ENCODE data around the gene ACSS3. TPM values are rescaled to one million over a fixed set of nuclear protein-coding genes. Genes with fewer than 3 reads are reported as not detected.

Gene ACSS3
- total RNA-seq, 2 donors from 2014 or later: 20.3 to 32.3 TPM

GRCh38 chr12:81296556-81297305 is 218.9 kb downstream of the ACSS3 start:
- Histone ChIP-seq H3K36me3 (no peaks in the 10 kb centered on the region), H3K27me3 (no peaks in the 10 kb centered on the region), H3K27ac (no peak overlapping the region), H3K9me3 (no peaks in the 10 kb centered on the region), H3K4me3 (no peak overlapping the region), H3K4me1 (no peaks in the 10 kb centered on the region)
- TF ChIP-seq CTCF (IDR thresholded peaks at IDR 0.05): no peak
- DNase-seq (ENCODE audit: low spot score): no peak

DNA sequence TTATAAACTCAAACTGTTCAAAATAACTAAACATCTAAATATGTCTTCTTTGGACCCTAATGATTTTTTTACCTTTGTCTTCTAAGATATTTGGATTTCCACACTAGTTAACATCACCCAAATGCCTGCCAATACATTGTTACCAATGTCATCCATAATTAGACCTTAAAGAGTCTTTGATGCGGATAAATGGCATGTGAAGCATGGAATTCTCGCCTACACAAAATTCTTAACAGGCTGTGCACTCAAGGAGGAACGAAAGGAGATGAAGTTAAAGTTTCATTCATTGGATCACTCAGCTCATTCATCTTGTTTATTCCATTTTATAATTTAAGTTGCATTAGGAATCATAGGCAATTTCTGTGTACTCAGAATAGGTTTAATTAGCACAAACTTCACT is 219.7 kb downstream of the ACSS3 start:
- no peak for TF ChIP-seq CTCF (IDR thresholded peaks at IDR 0.05)
- no peaks in the 10 kb centered on the region for H3K27me3 ChIP-seq
- no peaks in the 10 kb centered on the region for H3K36me3 ChIP-seq
- H3K4me3 ChIP-seq: no peak overlapping the region
- no peaks in the 10 kb centered on the region for H3K9me3 ChIP-seq
- DNase-seq (ENCODE audit: low spot score): no peak
- no peak overlapping the region for H3K27ac ChIP-seq
- no peaks in the 10 kb centered on the region for H3K4me1 ChIP-seq

- Histone ChIP-seq H3K4me1 (no peaks in the 10 kb centered on the region), H3K27ac (no peak overlapping the region), H3K4me3 (no peak overlapping the region), H3K27me3 (no peaks in the 10 kb centered on the region), H3K9me3 (no peaks in the 10 kb centered on the region), H3K36me3 (no peaks in the 10 kb centered on the region)
- no peak for TF ChIP-seq CTCF (IDR thresholded peaks at IDR 0.05)
- no peak for DNase-seq (ENCODE audit: low spot score)
Observed at GRCh38 chr12:81300454-81300853, 222.6 kb downstream of the ACSS3 start.

GRCh38 chr12:81303935-81304334 is 226.1 kb downstream of the ACSS3 start:
- H3K4me3 ChIP-seq: no peak overlapping the region
- no peaks in the 10 kb centered on the region for H3K36me3 ChIP-seq
- no peaks in the 10 kb centered on the region for H3K4me1 ChIP-seq
- no peak for DNase-seq (ENCODE audit: low spot score)
- no peaks in the 10 kb centered on the region for H3K27me3 ChIP-seq
- no peak overlapping the region for H3K27ac ChIP-seq
- no peak for TF ChIP-seq CTCF (IDR thresholded peaks at IDR 0.05)
- H3K9me3 ChIP-seq: no peaks in the 10 kb centered on the region

Small RNA genes within 50 kb of the gene (microRNA-seq; reads per million reads assigned to microRNA genes)
- gene MIR4699 (ENCODE audit: borderline number of aligned reads in 2 of 2, borderline replicate concordance in 1 of 2): 0.71 reads per million in 2 donors

Other genes with a start within 250 kb of the ACSS3 start
- 10 to 100 TPM; 16.2 to 23.3 TPM for gene LIN7A, start 140.1 kb upstream of the ACSS3 start, total RNA-seq